MM.1S (cell line): ENCODE measurements around the gene GABRR1.

Source experiments
- DNase-seq: peaks from one replicate; pipeline ENCODE4 v3.0.0-alpha.2; 2015
- H2AFZ ChIP-seq: fragments of 300-600 bp; sonication (generic); 2 replicates; pipeline ENCODE4 v1.6.0; 2016; ENCODE audit warnings: antibody characterized with exemption, low read length
- H3F3A ChIP-seq: fragments of 300-600 bp; sonication (generic); 2 replicates; pipeline ENCODE4 v1.6.1; 2016; ENCODE audit warnings: mild to moderate bottlenecking, antibody characterized with exemption, low read length, moderate library complexity, mixed read lengths; ENCODE audit not compliant: insufficient read depth
- H3K27ac ChIP-seq: fragments of 300-600 bp; sonication (generic); 2 replicates; pipeline ENCODE4 v1.5.1; 2016; ENCODE audit warnings: mild to moderate bottlenecking, low read length
- H3K27me3 ChIP-seq: fragments of 300-600 bp; sonication (generic); replicated peaks from 2 replicates; pipeline ENCODE4 v1.6.0; 2016; ENCODE audit warnings: low read length; ENCODE audit not compliant: insufficient read depth
- H3K36me3 ChIP-seq: fragments of 300-600 bp; sonication (generic); replicated peaks from 2 replicates; pipeline ENCODE4 v1.6.1; 2016; ENCODE audit warnings: mild to moderate bottlenecking, low read length, mixed read lengths; ENCODE audit not compliant: insufficient read depth
- H3K4me1 ChIP-seq: fragments of 300-600 bp; sonication (generic); 2 replicates; pipeline ENCODE4 v1.6.1; 2016; ENCODE audit warnings: low read length, mixed read lengths
- H3K4me2 ChIP-seq: fragments of 300-600 bp; sonication (generic); 2 replicates; pipeline ENCODE4 v1.6.0; 2016; ENCODE audit warnings: low read depth, low read length
- H3K4me3 ChIP-seq: fragments of 300-600 bp; sonication (generic); 2 replicates; pipeline ENCODE4 v1.5.1; 2016; ENCODE audit warnings: low read length, mixed read lengths
- H3K79me2 ChIP-seq: fragments of 300-600 bp; sonication (generic); 2 replicates; pipeline ENCODE4 v1.6.1; 2016; ENCODE audit warnings: mixed run types, low read length, mixed read lengths
- H3K9ac ChIP-seq: fragments of 300-600 bp; sonication (generic); 2 replicates; pipeline ENCODE4 v1.6.1; 2016; ENCODE audit warnings: low read length, mixed read lengths
- H3K9me2 ChIP-seq: fragments of 300-600 bp; sonication (generic); replicated peaks from 2 replicates; pipeline ENCODE4 v1.6.1; 2016; ENCODE audit warnings: mild to moderate bottlenecking, low read length, mixed read lengths; ENCODE audit not compliant: insufficient read depth
- H3K9me3 ChIP-seq: fragments of 300-600 bp; sonication (generic); replicated peaks from 2 replicates; pipeline ENCODE4 v1.6.1; 2016; ENCODE audit warnings: mild to moderate bottlenecking, low read length, mixed read lengths; ENCODE audit not compliant: insufficient read depth
- H4K20me1 ChIP-seq: fragments of 300-600 bp; sonication (generic); 2 replicates; pipeline ENCODE4 v1.6.1; 2016; ENCODE audit warnings: mild to moderate bottlenecking, low read length, moderate library complexity, mixed read lengths; ENCODE audit not compliant: insufficient read depth
- CTCF ChIP-seq: fragments of 300-600 bp; sonication (generic); IDR thresholded peaks from 2 replicates; pipeline ENCODE4 v1.5.1; 2016; ENCODE audit warnings: antibody characterized with exemption, low read length, mixed read lengths
- EZH2 ChIP-seq: fragments of 300-600 bp; sonication (generic); optimal IDR thresholded peaks from 2 replicates; pipeline ENCODE3; 2017; ENCODE audit warnings: low read depth, mild to moderate bottlenecking, antibody characterized with exemption, low read length, mixed read lengths
- EZH2phosphoT487 ChIP-seq: fragments of 300-600 bp; sonication (generic); IDR thresholded peaks from 2 replicates; pipeline ENCODE4 v1.6.1; 2018; ENCODE audit warnings: antibody characterized with exemption, low read length

Gene GABRR1

GRCh38 chr6:89186762-89187161 is 30.4 kb downstream of the GABRR1 start:
- Histone ChIP-seq H3K4me2 (no peak overlapping the region), H3K4me1 (no peaks in the 10 kb centered on the region), H4K20me1 (no peaks in the 10 kb centered on the region), H2AFZ (no peak overlapping the region), H3K27me3 (no peaks in the 10 kb centered on the region), H3K9me2 (no peaks in the 10 kb centered on the region), H3K36me3 (no peaks in the 10 kb centered on the region), H3K79me2 (no peaks in the 10 kb centered on the region), H3K27ac (no peak overlapping the region), H3K4me3 (no peak overlapping the region), H3F3A (no peaks in the 10 kb centered on the region), H3K9me3 (no peaks in the 10 kb centered on the region), H3K9ac (no peak overlapping the region)
- TF ChIP-seq EZH2phosphoT487 (no peak), CTCF (no peak), EZH2 (no peak)
- no peak for DNase-seq

GRCh38 chr6:89184344-89184743 is 32.8 kb downstream of the GABRR1 start:
- Histone ChIP-seq H3K27ac (no peak overlapping the region), H3K36me3 (no peaks in the 10 kb centered on the region), H4K20me1 (no peaks in the 10 kb centered on the region), H3K4me3 (no peak overlapping the region), H3K4me2 (no peak overlapping the region), H3K9ac (no peak overlapping the region), H3K9me2 (no peaks in the 10 kb centered on the region), H3F3A (no peaks in the 10 kb centered on the region), H3K9me3 (no peaks in the 10 kb centered on the region), H3K27me3 (no peaks in the 10 kb centered on the region), H3K4me1 (no peaks in the 10 kb centered on the region), H3K79me2 (no peaks in the 10 kb centered on the region), H2AFZ (no peak overlapping the region)
- no peak for TF ChIP-seq CTCF
- TF ChIP-seq EZH2, result no peak
- no peak for TF ChIP-seq EZH2phosphoT487
- no peak for DNase-seq

- no peak overlapping the region for H3K4me2 ChIP-seq
- DNase-seq, result no peak
- H3K4me1 ChIP-seq, result no peaks in the 10 kb centered on the region
- H4K20me1 ChIP-seq, result no peaks in the 10 kb centered on the region
- H3K9me2 ChIP-seq, result no peaks in the 10 kb centered on the region
- H3F3A ChIP-seq, result no peaks in the 10 kb centered on the region
- TF ChIP-seq EZH2phosphoT487 (no peak), EZH2 (no peak), CTCF (no peak)
- no peak overlapping the region for H3K9ac ChIP-seq
- H3K9me3 ChIP-seq, result no peaks in the 10 kb centered on the region
- no peak overlapping the region for H3K4me3 ChIP-seq
- no peak overlapping the region for H2AFZ ChIP-seq
- no peaks in the 10 kb centered on the region for H3K36me3 ChIP-seq
- no peak overlapping the region for H3K27ac ChIP-seq
- no peaks in the 10 kb centered on the region for H3K79me2 ChIP-seq
- H3K27me3 ChIP-seq, result no peaks in the 10 kb centered on the region
Observed at GRCh38 chr6:89183294-89183693, 33.9 kb downstream of the GABRR1 start.
